HepG2 (cell line): Measurements from ENCODE around the gene ITGAE. TPM values are rescaled to one million over a fixed set of nuclear protein-coding genes. Genes with fewer than 3 reads are reported as not detected.
A peak's percentile ranks its signal among the peaks of the same experiment; 100 is the strongest.

Source experiments
- HDAC2 ChIP-seq: sonication (generic); formaldehyde crosslinking; IDR thresholded peaks from 2 replicates; pipeline ENCODE4 v1.4.0; 2020; ENCODE audit warnings: missing genetic modification reagents
- HOXA3 ChIP-seq: sonication (generic); formaldehyde crosslinking; IDR thresholded peaks from 2 replicates; pipeline ENCODE4 v1.5.0; 2020; ENCODE audit warnings: missing genetic modification reagents
- HOXA9 ChIP-seq: sonication (generic); formaldehyde crosslinking; IDR thresholded peaks from 2 replicates; pipeline ENCODE4 v1.8.1; 2022; ENCODE audit warnings: missing genetic modification reagents, mild to moderate bottlenecking, moderate library complexity, borderline replicate concordance
- NFKB2 ChIP-seq: sonication (generic); formaldehyde crosslinking; IDR thresholded peaks from 2 replicates; pipeline ENCODE4 v1.4.0; 2020; ENCODE audit warnings: missing genetic modification reagents, borderline replicate concordance
- NFYC ChIP-seq: IDR thresholded peaks from 2 replicates; pipeline ENCODE4 v1.6.1; 2016; ENCODE audit warnings: missing genetic modification reagents, missing compliant biosample characterization
- PHF21A ChIP-seq: sonication (generic); formaldehyde crosslinking; IDR thresholded peaks from 2 replicates; pipeline ENCODE4 v1.5.0; 2020; ENCODE audit warnings: mild to moderate bottlenecking, missing genetic modification reagents
- RBFOX2 ChIP-seq: fragments of 200-400 bp; formaldehyde crosslinking; IDR thresholded peaks from 2 replicates; pipeline ENCODE4 v1.6.1; 2017; ENCODE audit warnings: low read depth, mild to moderate bottlenecking, low read length
- SAP130 ChIP-seq: IDR thresholded peaks from 2 replicates; pipeline ENCODE4 v1.6.1; 2016; ENCODE audit warnings: low read depth
- SOX13 ChIP-seq, 3 experiments: fragments of 450-650 bp in 1 of 3; sonication (generic) in 1 of 3; formaldehyde crosslinking in 1 of 3; IDR thresholded peaks in 2 of 3; conservative IDR thresholded peaks in 1 of 3; 2 replicates each; pipeline versions ENCODE4 v1.5.0 to v1.6.1; 2016 to 2020; ENCODE audit warnings: antibody characterized with exemption in 1 of 3, mild to moderate bottlenecking in 1 of 3, missing compliant biosample characterization in 1 of 3, missing genetic modification reagents in 1 of 3, moderate library complexity in 1 of 3
- THYN1 ChIP-seq: sonication (generic); formaldehyde crosslinking; IDR thresholded peaks from 2 replicates; pipeline ENCODE4 v1.8.1; 2023; ENCODE audit warnings: low read depth, mild to moderate bottlenecking, moderate library complexity, missing genetic modification reagents, borderline replicate concordance
- U2AF1 ChIP-seq: fragments of 200-400 bp; formaldehyde crosslinking; optimal IDR thresholded peaks from 2 replicates; pipeline ENCODE3; 2017; ENCODE audit warnings: mild to moderate bottlenecking, low read depth, low read length
- ZBTB42 ChIP-seq: sonication (generic); formaldehyde crosslinking; IDR thresholded peaks from 2 replicates; pipeline ENCODE4 v1.5.0; 2020; ENCODE audit warnings: mild to moderate bottlenecking, missing genetic modification reagents
- ZKSCAN1 ChIP-seq: fragments of 150-350 bp; IDR thresholded peaks from 2 replicates; pipeline ENCODE4 v1.6.1; 2014; ENCODE audit warnings: low read length
- ZNF558 ChIP-seq: sonication (generic); formaldehyde crosslinking; IDR thresholded peaks from 2 replicates; pipeline ENCODE4 v1.9.0; 2022; ENCODE audit warnings: mild to moderate bottlenecking, missing genetic modification reagents, borderline replicate concordance
- ZNF891 ChIP-seq: sonication (generic); formaldehyde crosslinking; IDR thresholded peaks from 2 replicates; pipeline ENCODE4 v1.5.0; 2020; ENCODE audit warnings: mild to moderate bottlenecking, missing genetic modification reagents
- polyA plus RNA-seq, 8 experiments: library from polyadenylated mRNA; depleted of rRNA in 3 of 8; stranded (reverse) in 7 of 8; unstranded in 1 of 8; fragments of >200 nt; fragmentation: Illumina TruSeq in 4 of 8; extraction: Trizol in 4 of 8; gene quantifications; 2 replicates each; pipeline versions ENCODE4 v1.2.1 to v1.2.3, GENCODE V29; 2011 to 2016; ENCODE audit warnings: low read depth in 4 of 8, missing spikeins in 1 of 8, mixed read lengths in 1 of 8; ENCODE audit not compliant: insufficient read depth in 1 of 8
- total RNA-seq, 5 experiments: library from RNA; depleted of rRNA; stranded (reverse); fragments of >200 nt; fragmentation: Illumina TruSeq; extraction: Trizol; gene quantifications; 2 replicates each; pipeline ENCODE4 v1.2.3, GENCODE V29; 2016; ENCODE audit warnings: low read depth in 1 of 5
- TF ChIP-seq, protein P1 (sequence below), 2 experiments: sonication (generic) in 1 of 2; formaldehyde crosslinking in 1 of 2; IDR thresholded peaks; 2 replicates each; pipeline versions ENCODE4 v1.4.0 to v1.6.1; 2016 to 2020; ENCODE audit warnings: borderline replicate concordance in 1 of 2, low read depth in 1 of 2, mild to moderate bottlenecking in 1 of 2, missing genetic modification reagents in 1 of 2
- TF ChIP-seq, protein P2 (sequence below): sonication (generic); formaldehyde crosslinking; IDR thresholded peaks from 2 replicates; pipeline ENCODE4 v1.4.0; 2020; ENCODE audit warnings: missing genetic modification reagents
- TF ChIP-seq, protein P3 (sequence below): sonication (generic); formaldehyde crosslinking; IDR thresholded peaks from 2 replicates; pipeline ENCODE4 v1.8.1; 2023; ENCODE audit warnings: missing genetic modification reagents, mild to moderate bottlenecking, borderline replicate concordance
- TF ChIP-seq, protein P4 (sequence below): IDR thresholded peaks from 2 replicates; pipeline ENCODE4 v1.6.1; 2012; ENCODE audit warnings: low read depth, low read length, improper control_type of control experiment

Gene ITGAE
- total and polyA plus RNA-seq, 2 of the 13 experiments (the other 11 are each of a cell fraction or from before 2014, with no cell fraction given): 42.3 to 49.0 TPM

GRCh38 chr17:3794557-3795389, 6.2 kb downstream of the ITGAE start (continued):
- TF ChIP-seq, protein P1, sequence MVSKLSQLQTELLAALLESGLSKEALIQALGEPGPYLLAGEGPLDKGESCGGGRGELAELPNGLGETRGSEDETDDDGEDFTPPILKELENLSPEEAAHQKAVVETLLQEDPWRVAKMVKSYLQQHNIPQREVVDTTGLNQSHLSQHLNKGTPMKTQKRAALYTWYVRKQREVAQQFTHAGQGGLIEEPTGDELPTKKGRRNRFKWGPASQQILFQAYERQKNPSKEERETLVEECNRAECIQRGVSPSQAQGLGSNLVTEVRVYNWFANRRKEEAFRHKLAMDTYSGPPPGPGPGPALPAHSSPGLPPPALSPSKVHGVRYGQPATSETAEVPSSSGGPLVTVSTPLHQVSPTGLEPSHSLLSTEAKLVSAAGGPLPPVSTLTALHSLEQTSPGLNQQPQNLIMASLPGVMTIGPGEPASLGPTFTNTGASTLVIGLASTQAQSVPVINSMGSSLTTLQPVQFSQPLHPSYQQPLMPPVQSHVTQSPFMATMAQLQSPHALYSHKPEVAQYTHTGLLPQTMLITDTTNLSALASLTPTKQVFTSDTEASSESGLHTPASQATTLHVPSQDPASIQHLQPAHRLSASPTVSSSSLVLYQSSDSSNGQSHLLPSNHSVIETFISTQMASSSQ (IDR thresholded peaks at IDR 0.05; ENCODE audit: low read depth): no peak
- TF ChIP-seq, protein P1 (CRISPR knock-in tag; IDR thresholded peaks at IDR 0.05; ENCODE audit: borderline replicate concordance): peak; percentile 17; the same call in 1 of the 2 replicates
- TF ChIP-seq, protein P2, sequence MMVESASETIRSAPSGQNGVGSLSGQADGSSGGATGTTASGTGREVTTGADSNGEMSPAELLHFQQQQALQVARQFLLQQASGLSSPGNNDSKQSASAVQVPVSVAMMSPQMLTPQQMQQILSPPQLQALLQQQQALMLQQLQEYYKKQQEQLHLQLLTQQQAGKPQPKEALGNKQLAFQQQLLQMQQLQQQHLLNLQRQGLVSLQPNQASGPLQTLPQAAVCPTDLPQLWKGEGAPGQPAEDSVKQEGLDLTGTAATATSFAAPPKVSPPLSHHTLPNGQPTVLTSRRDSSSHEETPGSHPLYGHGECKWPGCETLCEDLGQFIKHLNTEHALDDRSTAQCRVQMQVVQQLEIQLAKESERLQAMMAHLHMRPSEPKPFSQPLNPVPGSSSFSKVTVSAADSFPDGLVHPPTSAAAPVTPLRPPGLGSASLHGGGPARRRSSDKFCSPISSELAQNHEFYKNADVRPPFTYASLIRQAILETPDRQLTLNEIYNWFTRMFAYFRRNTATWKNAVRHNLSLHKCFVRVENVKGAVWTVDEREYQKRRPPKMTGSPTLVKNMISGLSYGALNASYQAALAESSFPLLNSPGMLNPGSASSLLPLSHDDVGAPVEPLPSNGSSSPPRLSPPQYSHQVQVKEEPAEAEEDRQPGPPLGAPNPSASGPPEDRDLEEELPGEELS (CRISPR knock-in tag): peak; percentile 56; the same call in 1 of the 2 replicates
- TF ChIP-seq, protein P3, sequence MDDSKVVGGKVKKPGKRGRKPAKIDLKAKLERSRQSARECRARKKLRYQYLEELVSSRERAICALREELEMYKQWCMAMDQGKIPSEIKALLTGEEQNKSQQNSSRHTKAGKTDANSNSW: no peak
- TF ChIP-seq NFKB2 (CRISPR knock-in tag) (0 out of 2 replicates have a peak, but pooled peaks have one; percentile 64), THYN1 (CRISPR knock-in tag) (no peak), ZKSCAN1 (no peak), NFYC (no peak), PHF21A (peak; percentile 76; the same call in 1 of the 2 replicates), HOXA3 (CRISPR knock-in tag) (peak; percentile 79), HOXA9 (0 out of 2 replicates have a peak, but pooled peaks have one; percentile 43), ZBTB42 (no peak), SOX13 (IDR thresholded peaks at IDR 0.05) (0 out of 2 replicates have a peak, but pooled peaks have one; percentile 24), SOX13 (CRISPR knock-in tag; conservative IDR thresholded peaks at IDR 0.05 in 1 of 2, IDR thresholded peaks at IDR 0.05 in 1 of 2) (peak in 1 of 2 experiments; percentile 23; a peak in 1 of 4 replicates), RBFOX2 (peak; percentile 85), ZNF891 (CRISPR knock-in tag) (peak; percentile 56; the same call in 1 of the 2 replicates), ZNF558 (CRISPR knock-in tag) (no peak), HDAC2 (CRISPR knock-in tag) (peak; percentile 22; the same call in 1 of the 2 replicates), SAP130 (CRISPR knock-in tag) (peak; percentile 8; the same call in 1 of the 2 replicates), U2AF1 (peak; percentile 63)
- TF ChIP-seq, protein P4, sequence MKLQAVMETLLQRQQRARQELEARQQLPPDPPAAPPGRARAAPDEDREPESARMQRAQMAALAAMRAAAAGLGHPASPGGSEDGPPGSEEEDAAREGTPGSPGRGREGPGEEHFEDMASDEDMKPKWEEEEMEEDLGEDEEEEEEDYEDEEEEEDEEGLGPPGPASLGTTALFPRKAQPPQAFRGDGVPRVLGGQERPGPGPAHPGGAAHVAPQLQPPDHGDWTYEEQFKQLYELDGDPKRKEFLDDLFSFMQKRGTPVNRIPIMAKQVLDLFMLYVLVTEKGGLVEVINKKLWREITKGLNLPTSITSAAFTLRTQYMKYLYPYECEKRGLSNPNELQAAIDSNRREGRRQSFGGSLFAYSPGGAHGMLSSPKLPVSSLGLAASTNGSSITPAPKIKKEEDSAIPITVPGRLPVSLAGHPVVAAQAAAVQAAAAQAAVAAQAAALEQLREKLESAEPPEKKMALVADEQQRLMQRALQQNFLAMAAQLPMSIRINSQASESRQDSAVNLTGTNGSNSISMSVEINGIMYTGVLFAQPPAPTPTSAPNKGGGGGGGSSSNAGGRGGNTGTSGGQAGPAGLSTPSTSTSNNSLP: no peak
